Endothelial cell (in vitro differentiated cells): ENCODE data around the gene NFATC1. TPM values are rescaled to one million over a fixed set of nuclear protein-coding genes. Genes with fewer than 3 reads are reported as not detected.

Experiments
- DNase-seq: peaks from one replicate; pipeline ENCODE4 v3.0.0; 2021; ENCODE audit warnings: low spot score
- H3K27ac Mint-ChIP-seq: one replicate; pipeline ENCODE4 v1.8.0; 2021; ENCODE audit warnings: mixed read lengths, inconsistent platforms; ENCODE audit not compliant: unreplicated experiment
- H3K27me3 Mint-ChIP-seq: one replicate; pipeline ENCODE4 v1.8.0; 2021; ENCODE audit warnings: mild to moderate bottlenecking, moderate library complexity, mixed read lengths, inconsistent platforms; ENCODE audit not compliant: unreplicated experiment
- H3K36me3 Mint-ChIP-seq: one replicate; pipeline ENCODE4 v1.8.0; 2021; ENCODE audit warnings: mild to moderate bottlenecking, low read depth, mixed read lengths, inconsistent platforms; ENCODE audit not compliant: unreplicated experiment
- H3K4me1 Mint-ChIP-seq: one replicate; pipeline ENCODE4 v1.8.0; 2021; ENCODE audit warnings: mild to moderate bottlenecking, mixed read lengths, inconsistent platforms; ENCODE audit not compliant: unreplicated experiment
- H3K4me3 Mint-ChIP-seq: one replicate; pipeline ENCODE4 v1.8.0; 2021; ENCODE audit warnings: mild to moderate bottlenecking, mixed read lengths, inconsistent platforms; ENCODE audit not compliant: unreplicated experiment
- H3K9me3 Mint-ChIP-seq: one replicate; pipeline ENCODE4 v1.8.0; 2021; ENCODE audit warnings: mixed read lengths, inconsistent platforms; ENCODE audit not compliant: unreplicated experiment
- CTCF ChIP-seq: fragments of 200-600 bp; sonication (generic); IDR thresholded peaks from one replicate; pipeline ENCODE4 v1.5.0; 2021; ENCODE audit warnings: antibody characterized with exemption; ENCODE audit not compliant: unreplicated experiment
- total RNA-seq: library from RNA; stranded (reverse); fragmentation: NEBNext Ultra II Directional; extraction: Animal tissue kit (Norgen Biotek cat#: 25700); gene quantifications from one replicate; pipeline ENCODE4 v1.2.1, GENCODE V29; 2021; ENCODE audit not compliant: unreplicated experiment

The NFATC1 gene
- total RNA-seq, 1 donor from 2014 or later, result 40.6 TPM

- no peaks in the 10 kb centered on the region for H3K9me3 Mint-ChIP-seq
- DNase-seq, result peak; percentile 1
- peaks cover 4% of the 10 kb centered on the region for H3K27me3 Mint-ChIP-seq
- no peak overlapping the region for H3K27ac Mint-ChIP-seq
- H3K4me3 Mint-ChIP-seq, result no peak overlapping the region
- peaks cover 6% of the 10 kb centered on the region for H3K36me3 Mint-ChIP-seq
- peaks cover 20% of the 10 kb centered on the region for H3K4me1 Mint-ChIP-seq
- TF ChIP-seq CTCF, result no peak
Observed at GRCh38 chr18:79518028-79518682, 122.4 kb downstream of the NFATC1 start.

- no peak for TF ChIP-seq CTCF
- Mint-ChIP-seq H3K27me3 (peaks cover 4% of the 10 kb centered on the region), H3K9me3 (no peaks in the 10 kb centered on the region), H3K27ac (no peak overlapping the region), H3K4me3 (no peak overlapping the region), H3K4me1 (peaks cover 25% of the 10 kb centered on the region), H3K36me3 (peaks cover 4% of the 10 kb centered on the region)
- peak; percentile 2 for DNase-seq
Observed at GRCh38 chr18:79518683-79519128, 123.0 kb downstream of the NFATC1 start.

GRCh38 chr18:79519751-79520477 lies 124.2 kb downstream of the NFATC1 start:
- peaks cover 5% of the 10 kb centered on the region for H3K27me3 Mint-ChIP-seq

GRCh38 chr18:79520478-79521390 lies 125.0 kb downstream of the NFATC1 start:
- Mint-ChIP-seq H3K36me3 (peaks cover 4% of the 10 kb centered on the region), H3K9me3 (no peaks in the 10 kb centered on the region), H3K4me1 (peaks cover 27% of the 10 kb centered on the region), H3K27me3 (peaks cover 5% of the 10 kb centered on the region), H3K4me3 (no peak overlapping the region), H3K27ac (no peak overlapping the region)
- no peak for TF ChIP-seq CTCF
- no peak for DNase-seq

More at GRCh38 chr18:79519751-79520477, 124.2 kb downstream of the NFATC1 start:
- TF ChIP-seq CTCF, result no peak
- Mint-ChIP-seq H3K27ac (peak overlapping the region; percentile 19), H3K4me3 (no peak overlapping the region), H3K4me1 (peaks cover 27% of the 10 kb centered on the region), H3K9me3 (no peaks in the 10 kb centered on the region), H3K36me3 (peaks cover 4% of the 10 kb centered on the region)
- DNase-seq, result peak; percentile 15
